22Rv1 (cell line): ENCODE results near the gene MAP3K5.

ENCODE experiments used
- ZFX ChIP-seq: fragments of 450-650 bp; IDR thresholded peaks from 2 replicates; pipeline ENCODE4 v1.6.1; 2017; ENCODE audit warnings: antibody characterized with exemption, borderline replicate concordance
- TF ChIP-seq, protein P1 (sequence below): fragments of 450-650 bp; IDR thresholded peaks from 2 replicates; pipeline ENCODE4 v1.5.1; 2017; ENCODE audit warnings: mild to moderate bottlenecking

DNA sequence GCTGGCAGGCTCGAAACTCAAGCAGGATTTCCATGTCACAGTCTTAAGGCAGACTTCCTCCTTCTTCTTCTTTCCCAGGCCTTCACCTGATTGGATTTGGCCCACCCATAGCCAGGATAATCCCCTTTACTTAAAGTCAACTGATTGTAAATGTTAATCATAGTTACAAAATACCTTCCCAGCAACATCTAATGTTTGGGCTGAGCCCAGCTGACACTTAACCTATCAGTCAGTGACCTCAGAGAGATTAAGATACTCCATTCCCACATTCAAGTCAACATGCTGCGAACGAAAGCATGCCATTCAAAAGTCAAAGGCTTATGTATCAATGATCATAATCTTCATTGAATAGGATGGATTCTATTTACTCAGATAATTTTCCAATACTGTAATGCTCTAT, 258.0 kb downstream of the MAP3K5 start:
- TF ChIP-seq, protein P1, sequence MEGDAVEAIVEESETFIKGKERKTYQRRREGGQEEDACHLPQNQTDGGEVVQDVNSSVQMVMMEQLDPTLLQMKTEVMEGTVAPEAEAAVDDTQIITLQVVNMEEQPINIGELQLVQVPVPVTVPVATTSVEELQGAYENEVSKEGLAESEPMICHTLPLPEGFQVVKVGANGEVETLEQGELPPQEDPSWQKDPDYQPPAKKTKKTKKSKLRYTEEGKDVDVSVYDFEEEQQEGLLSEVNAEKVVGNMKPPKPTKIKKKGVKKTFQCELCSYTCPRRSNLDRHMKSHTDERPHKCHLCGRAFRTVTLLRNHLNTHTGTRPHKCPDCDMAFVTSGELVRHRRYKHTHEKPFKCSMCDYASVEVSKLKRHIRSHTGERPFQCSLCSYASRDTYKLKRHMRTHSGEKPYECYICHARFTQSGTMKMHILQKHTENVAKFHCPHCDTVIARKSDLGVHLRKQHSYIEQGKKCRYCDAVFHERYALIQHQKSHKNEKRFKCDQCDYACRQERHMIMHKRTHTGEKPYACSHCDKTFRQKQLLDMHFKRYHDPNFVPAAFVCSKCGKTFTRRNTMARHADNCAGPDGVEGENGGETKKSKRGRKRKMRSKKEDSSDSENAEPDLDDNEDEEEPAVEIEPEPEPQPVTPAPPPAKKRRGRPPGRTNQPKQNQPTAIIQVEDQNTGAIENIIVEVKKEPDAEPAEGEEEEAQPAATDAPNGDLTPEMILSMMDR = no peak
- no peak for TF ChIP-seq ZFX
